Activated CD4-positive, alpha-beta T cell treated with anti-CD3 and anti-CD28 coated beads, Interleukin-2, amount 10 ng/mL, durations not matched to agents 24 days and 14 days (primary cell): Measurements from ENCODE around the gene CRTC2. TPM values are rescaled to one million over a fixed set of nuclear protein-coding genes. Genes with fewer than 3 reads are reported as not detected.
A peak's percentile ranks its signal among the peaks of the same experiment; 100 is the strongest.
"Not testable (repeated sequence)": the region's sequence is repeated elsewhere in the genome, so short reads cannot be mapped to it uniquely, and the experiment has no call there.

Experiments
- DNase-seq: peaks from one replicate; pipeline ENCODE4 v3.0.0; 2022
- H3K27ac Mint-ChIP-seq: one replicate; pipeline ENCODE4 v1.8.0; 2022; ENCODE audit warnings: mild to moderate bottlenecking, mixed read lengths
- H3K27me3 Mint-ChIP-seq: one replicate; pipeline ENCODE4 v1.8.0; 2022; ENCODE audit warnings: mixed read lengths
- H3K36me3 Mint-ChIP-seq: one replicate; pipeline ENCODE4 v1.8.0; 2022; ENCODE audit warnings: low read depth, mild to moderate bottlenecking, mixed read lengths
- H3K4me1 Mint-ChIP-seq: one replicate; pipeline ENCODE4 v1.8.0; 2021; ENCODE audit warnings: mixed read lengths
- H3K4me3 Mint-ChIP-seq: one replicate; pipeline ENCODE4 v1.8.0; 2022; ENCODE audit warnings: mild to moderate bottlenecking, moderate library complexity, mixed read lengths
- H3K9me3 Mint-ChIP-seq: one replicate; pipeline ENCODE4 v1.8.0; 2021; ENCODE audit warnings: mixed read lengths
- intact Hi-C: fragments of 100-400 bp; cut with micrococcal nuclease; formaldehyde crosslinking; loops from one replicate; pipeline ENCODE4 v1.15.1; 2023
- total RNA-seq: library from RNA; stranded (reverse); gene quantifications from 2 replicates; pipeline ENCODE4 v1.2.3, GENCODE V29; 2022

Gene CRTC2
- total RNA-seq, 1 donor from 2014 or later, result 72.4 TPM

GRCh38 chr1:153985341-153985912 lies 27.0 kb upstream of the CRTC2 start:
- H3K4me1 Mint-ChIP-seq, result peaks cover 29% of the 10 kb centered on the region
- peak overlapping the region; percentile 91 for H3K27ac Mint-ChIP-seq
- H3K4me3 Mint-ChIP-seq, result peak overlapping the region; percentile 75
- H3K36me3 Mint-ChIP-seq, result no peaks in the 10 kb centered on the region
- peaks cover 3% of the 10 kb centered on the region for H3K9me3 Mint-ChIP-seq
- H3K27me3 Mint-ChIP-seq, result no peaks in the 10 kb centered on the region
- DNase-seq, result no peak
- intact Hi-C loops, result no loop called here

DNA sequence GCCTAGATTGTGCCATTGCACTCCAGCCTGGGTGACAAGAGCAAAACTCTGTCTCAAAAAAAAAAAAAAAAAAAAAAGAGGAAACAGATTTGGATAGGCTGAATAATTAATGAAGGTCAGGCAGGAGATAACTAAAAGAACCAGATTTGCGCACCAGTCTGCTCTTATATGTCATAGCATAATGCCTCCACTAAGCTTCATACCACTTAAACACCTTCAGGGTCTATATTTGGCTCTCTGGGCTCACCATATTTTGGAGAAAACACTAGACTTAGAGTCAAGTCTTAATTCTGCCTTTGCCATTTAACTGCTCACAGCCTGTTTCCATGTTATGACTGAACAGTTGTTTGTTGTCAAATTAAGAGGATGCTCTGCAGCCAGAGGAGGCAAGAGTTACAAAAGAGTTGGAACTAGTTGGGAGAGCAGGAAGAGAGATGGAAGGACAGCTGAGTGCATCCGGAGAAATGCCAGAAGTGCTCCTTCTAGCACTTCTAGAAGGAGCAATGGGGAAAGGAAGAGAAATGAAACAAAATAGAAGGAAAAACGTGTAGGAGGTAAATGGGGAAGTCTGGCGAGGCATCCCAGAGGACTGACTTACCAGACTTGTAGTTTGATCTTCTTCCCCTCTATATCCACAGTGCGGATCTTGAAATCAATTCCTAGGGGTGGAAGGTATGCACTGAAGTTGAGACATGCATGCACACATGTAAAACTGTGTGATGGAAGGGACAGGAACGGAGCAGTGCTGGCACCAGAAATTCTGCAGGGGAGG lies 25.9 kb upstream of the CRTC2 start:
- Mint-ChIP-seq H3K9me3 (no peaks in the 10 kb centered on the region), H3K27me3 (no peaks in the 10 kb centered on the region), H3K36me3 (no peaks in the 10 kb centered on the region), H3K27ac (peak overlapping the region; percentile 54), H3K4me1 (peaks cover 27% of the 10 kb centered on the region), H3K4me3 (no peak overlapping the region)
- intact Hi-C loops, result no loop called here
- DNase-seq, result no peak

DNA sequence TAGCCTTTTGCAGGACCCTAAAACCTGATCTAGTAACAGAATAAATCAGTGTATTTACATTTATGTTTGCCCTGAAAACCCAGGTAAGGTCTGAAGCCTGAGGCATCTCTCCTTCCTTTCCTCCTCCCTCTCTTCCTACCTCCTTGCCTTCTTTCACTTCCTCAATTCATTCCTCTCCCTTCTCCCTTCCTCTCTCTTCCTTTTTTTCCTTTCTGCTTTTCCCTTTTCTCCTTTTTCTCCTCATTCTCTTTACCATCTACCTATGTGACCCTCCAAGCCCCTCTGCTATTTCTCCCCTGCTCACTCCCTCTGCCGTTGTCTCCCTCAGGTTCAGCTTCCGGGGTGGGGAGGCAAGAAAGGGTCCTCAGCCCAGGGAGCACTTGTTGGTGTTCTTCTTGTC lies 23.3 kb upstream of the CRTC2 start:
- DNase-seq, H3K9me3 Mint-ChIP-seq, H3K36me3 Mint-ChIP-seq, H3K27me3 Mint-ChIP-seq, H3K4me3 Mint-ChIP-seq, intact Hi-C loops, H3K27ac Mint-ChIP-seq: not testable (repeated sequence)
- H3K4me1 Mint-ChIP-seq, result peaks cover 31% of the 10 kb centered on the region

GRCh38 chr1:153979091-153979490 lies 20.7 kb upstream of the CRTC2 start:
- intact Hi-C loops, H3K9me3 Mint-ChIP-seq, H3K27me3 Mint-ChIP-seq, DNase-seq: not testable (repeated sequence)
- H3K27ac Mint-ChIP-seq, result peak overlapping the region; percentile 74
- H3K4me3 Mint-ChIP-seq, result peak overlapping the region; percentile 99
- H3K4me1 Mint-ChIP-seq, result peaks cover 28% of the 10 kb centered on the region
- H3K36me3 Mint-ChIP-seq, result peaks cover 27% of the 10 kb centered on the region

- intact Hi-C loops, result no loop called here
- peaks cover 31% of the 10 kb centered on the region for H3K4me1 Mint-ChIP-seq
- DNase-seq, result no peak
- peaks cover 33% of the 10 kb centered on the region for H3K36me3 Mint-ChIP-seq
- H3K27me3 Mint-ChIP-seq, result no peaks in the 10 kb centered on the region
- peak overlapping the region; percentile 97 for H3K27ac Mint-ChIP-seq
- peak overlapping the region; percentile 99 for H3K4me3 Mint-ChIP-seq
- H3K9me3 Mint-ChIP-seq, result no peaks in the 10 kb centered on the region
These were observed 20.0 kb upstream of the CRTC2 start for GRCh38 chr1:153978274-153978909.

- intact Hi-C loops, result loop anchor here (1.0 kb wide), 4 partner anchors 9 to 19 kb away; partner anchors contain the start of genes CREB3L4, CRTC2, RAB13 and RPS27
- peaks cover 36% of the 10 kb centered on the region for H3K4me1 Mint-ChIP-seq
- no peaks in the 10 kb centered on the region for H3K9me3 Mint-ChIP-seq
- H3K36me3 Mint-ChIP-seq, result peaks cover 41% of the 10 kb centered on the region
- no peaks in the 10 kb centered on the region for H3K27me3 Mint-ChIP-seq
- peak within 1 kb of the TSS; percentile 99 for H3K4me3 Mint-ChIP-seq
- H3K27ac Mint-ChIP-seq, result peak within 1 kb of the TSS; percentile 97
- DNase-seq, result peak; percentile 95
These were observed 19.1 kb upstream of the CRTC2 start, which contains the start of gene JTB for GRCh38 chr1:153977250-153978240. JTB (minus strand) TSS chr1:153977674; CDS start chr1:153977252, 422 bp downstream.

- H3K27me3 Mint-ChIP-seq, result no peaks in the 10 kb centered on the region
- peak overlapping the region; percentile 97 for H3K27ac Mint-ChIP-seq
- no peak for DNase-seq
- peaks cover 47% of the 10 kb centered on the region for H3K36me3 Mint-ChIP-seq
- H3K9me3 Mint-ChIP-seq, result no peaks in the 10 kb centered on the region
- H3K4me3 Mint-ChIP-seq, result peak overlapping the region; percentile 99
- H3K4me1 Mint-ChIP-seq, result peaks cover 44% of the 10 kb centered on the region
- intact Hi-C loops, result loop anchor here (1.0 kb wide), 4 partner anchors 9 to 19 kb away; partner anchors contain the start of genes CREB3L4, CRTC2, RAB13 and RPS27
These were observed 18.4 kb upstream of the CRTC2 start for GRCh38 chr1:153976819-153977249.

DNA sequence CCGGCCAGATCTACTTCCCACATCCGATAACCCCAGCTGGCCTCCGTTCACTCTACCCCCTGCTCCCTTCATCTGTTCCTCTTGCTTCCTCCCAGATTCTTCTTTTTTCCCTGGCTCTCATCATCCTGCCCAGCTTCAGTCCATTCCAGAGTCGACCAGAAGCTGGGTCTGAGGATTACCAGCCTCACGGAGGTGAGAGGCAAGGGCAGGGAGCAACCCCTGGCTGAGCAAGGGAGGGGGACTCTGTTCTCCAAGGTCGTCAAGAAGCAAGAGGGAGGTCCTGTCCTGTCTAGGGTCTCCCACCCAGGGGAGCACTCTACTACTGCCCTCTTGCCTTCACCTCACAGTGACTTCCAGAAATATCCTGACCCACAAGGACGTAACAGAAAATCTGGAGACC lies 15.1 kb upstream of the CRTC2 start:
- Mint-ChIP-seq H3K36me3 (peaks cover 47% of the 10 kb centered on the region), H3K27ac (no peak overlapping the region), H3K4me3 (no peak overlapping the region), H3K27me3 (no peaks in the 10 kb centered on the region), H3K9me3 (no peaks in the 10 kb centered on the region), H3K4me1 (peaks cover 47% of the 10 kb centered on the region)
- DNase-seq, result no peak
- intact Hi-C loops, result no loop called here

GRCh38 chr1:153973071-153973470 lies 14.7 kb upstream of the CRTC2 start:
- Mint-ChIP-seq H3K36me3 (peaks cover 47% of the 10 kb centered on the region), H3K27me3 (no peaks in the 10 kb centered on the region), H3K4me3 (no peak overlapping the region), H3K27ac (no peak overlapping the region), H3K9me3 (no peaks in the 10 kb centered on the region), H3K4me1 (peaks cover 45% of the 10 kb centered on the region)
- intact Hi-C loops, result no loop called here
- no peak for DNase-seq

DNA sequence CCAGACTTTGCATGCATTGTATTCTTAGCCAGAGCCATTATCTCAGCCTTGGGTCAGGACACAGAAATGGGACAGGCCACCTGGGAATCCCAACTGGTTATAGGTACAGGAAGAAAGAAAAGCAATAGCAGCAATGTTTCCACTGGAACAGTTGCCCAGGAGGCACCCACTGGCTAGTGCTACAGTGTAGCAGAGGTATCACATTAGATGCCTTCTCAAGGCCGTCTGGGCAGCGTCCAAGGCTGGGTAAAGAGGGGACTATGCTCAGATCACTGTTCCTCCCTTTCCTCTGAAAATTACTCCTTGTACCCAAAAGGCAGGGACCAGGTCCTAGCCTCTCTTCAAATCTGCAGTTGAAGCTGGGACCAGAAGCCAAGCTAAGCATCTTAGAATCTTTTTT lies 11.9 kb upstream of the CRTC2 start:
- Mint-ChIP-seq H3K9me3 (no peaks in the 10 kb centered on the region), H3K4me3 (no peak overlapping the region), H3K27ac (no peak overlapping the region), H3K4me1 (peaks cover 50% of the 10 kb centered on the region), H3K36me3 (peaks cover 38% of the 10 kb centered on the region), H3K27me3 (no peaks in the 10 kb centered on the region)
- intact Hi-C loops, result no loop called here
- no peak for DNase-seq

DNA sequence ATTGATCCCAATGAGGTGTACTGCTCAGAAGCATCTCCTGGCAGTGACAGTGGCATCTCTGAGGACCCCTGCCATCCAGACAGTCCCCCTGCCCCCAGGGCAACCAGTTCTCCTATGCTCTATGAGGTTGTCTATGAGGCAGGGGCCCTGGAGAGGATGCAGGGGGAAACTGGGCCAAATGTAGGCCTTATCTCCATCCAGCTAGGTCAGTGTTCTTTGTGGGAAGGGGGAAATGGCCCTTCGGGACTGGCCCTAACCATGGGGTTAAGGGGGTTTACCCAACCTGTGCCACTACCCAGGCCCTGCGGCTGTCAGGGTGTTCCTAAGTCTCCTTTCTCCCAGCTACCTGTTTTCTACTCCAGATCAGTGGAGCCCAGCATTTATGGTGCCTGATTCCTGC lies 10.6 kb upstream of the CRTC2 start:
- Mint-ChIP-seq H3K27ac (peak overlapping the region; percentile 60), H3K9me3 (no peaks in the 10 kb centered on the region), H3K4me1 (peaks cover 48% of the 10 kb centered on the region), H3K27me3 (no peaks in the 10 kb centered on the region), H3K36me3 (peaks cover 28% of the 10 kb centered on the region), H3K4me3 (peak overlapping the region; percentile 92)
- intact Hi-C loops, result loop anchor here (10.0 kb wide), 1 partner anchor 434 kb away; the partner anchor contains the start of gene S100A6
- DNase-seq, result no peak

DNA sequence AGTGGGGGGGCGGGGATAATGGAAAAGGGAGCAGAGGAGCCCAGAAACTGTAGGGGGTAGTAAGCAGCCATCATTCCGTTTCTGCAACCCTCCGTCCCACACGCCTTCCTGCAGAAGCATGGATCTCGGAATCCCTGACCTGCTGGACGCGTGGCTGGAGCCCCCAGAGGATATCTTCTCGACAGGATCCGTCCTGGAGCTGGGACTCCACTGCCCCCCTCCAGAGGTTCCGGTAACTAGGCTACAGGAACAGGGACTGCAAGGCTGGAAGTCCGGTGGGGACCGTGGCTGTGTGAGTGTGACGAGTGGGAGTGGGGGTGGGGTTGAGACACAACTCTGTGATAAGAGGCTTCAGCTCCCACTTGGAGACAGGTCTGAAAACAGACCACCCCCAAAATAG lies 10.0 kb upstream of the CRTC2 start:
- Mint-ChIP-seq H3K27me3 (no peaks in the 10 kb centered on the region), H3K9me3 (no peaks in the 10 kb centered on the region), H3K4me1 (peaks cover 50% of the 10 kb centered on the region), H3K36me3 (peaks cover 25% of the 10 kb centered on the region), H3K27ac (peak overlapping the region; percentile 98), H3K4me3 (peak overlapping the region; percentile 92)
- intact Hi-C loops, result loop anchor here (10.0 kb wide), 1 partner anchor 434 kb away; the partner anchor contains the start of gene S100A6
- no peak for DNase-seq

DNA sequence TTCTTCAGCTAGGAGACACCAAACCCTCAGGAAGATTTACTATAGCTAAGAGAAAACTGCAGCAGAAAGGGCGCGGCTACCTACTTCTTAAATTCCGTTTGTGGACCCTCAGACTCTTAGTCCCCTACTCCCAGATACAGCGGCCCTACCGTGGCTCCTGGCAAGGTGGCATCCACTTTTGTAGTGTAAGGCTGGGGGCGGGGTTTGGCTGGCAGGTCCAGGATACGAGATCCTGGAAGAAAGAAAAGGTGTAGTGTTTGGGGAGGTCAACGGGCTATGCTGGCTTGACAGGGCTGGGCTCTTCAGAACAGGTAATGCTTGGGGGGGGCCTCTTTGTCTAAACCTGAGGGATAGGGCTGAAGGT lies 9.6 kb upstream of the CRTC2 start:
- peaks cover 21% of the 10 kb centered on the region for H3K36me3 Mint-ChIP-seq
- intact Hi-C loops, result loop anchor here (1.0 to 10.0 kb wide), 3 partner anchors 9 to 433 kb away; partner anchors contain the start of genes CRTC2, JTB and S100A6
- no peak for DNase-seq
- no peaks in the 10 kb centered on the region for H3K9me3 Mint-ChIP-seq
- no peaks in the 10 kb centered on the region for H3K27me3 Mint-ChIP-seq
- H3K4me1 Mint-ChIP-seq, result peaks cover 48% of the 10 kb centered on the region
- H3K4me3 Mint-ChIP-seq, result peak overlapping the region; percentile 92
- peak overlapping the region; percentile 98 for H3K27ac Mint-ChIP-seq
